Measurements from ENCODE around the gene EFCAB5.
"Not testable (repeated sequence)": the region's sequence is repeated elsewhere in the genome, so short reads cannot be mapped to it uniquely, and the experiment has no call there.

The EFCAB5 gene

GRCh38 chr17:30095507-30096244 lies 154.2 kb downstream of the EFCAB5 start:
- no peak for DNase-seq (ENCODE audit: low read depth in 3 of 3)

- DNase-seq (ENCODE audit: low read depth in 3 of 3) = no peak
Measured at GRCh38 chr17:30101686-30102390, 160.4 kb downstream of the EFCAB5 start.

GRCh38 chr17:30103921-30104320 lies 162.5 kb downstream of the EFCAB5 start:
- no peak for DNase-seq (ENCODE audit: low read depth in 3 of 3)

- peak; percentile 45 to 73 (median 65) for DNase-seq (ENCODE audit: low read depth in 3 of 3)
Measured at GRCh38 chr17:30104575-30105339, 163.3 kb downstream of the EFCAB5 start.

- DNase-seq (ENCODE audit: low read depth in 3 of 3) = no peak
Measured at GRCh38 chr17:30112794-30113193, 171.4 kb downstream of the EFCAB5 start.

GRCh38 chr17:30113213-30113612 lies 171.8 kb downstream of the EFCAB5 start:
- no peak for DNase-seq (ENCODE audit: low read depth in 3 of 3)

- DNase-seq (ENCODE audit: low read depth in 3 of 3) = no peak
Measured at GRCh38 chr17:30116345-30116660, 174.9 kb downstream of the EFCAB5 start.

GRCh38 chr17:30116661-30117551 lies 175.5 kb downstream of the EFCAB5 start, which contains the start of gene NSRP1:
TSS of gene NSRP1 (plus strand) at chr17:30116816. CDS start at chr17:30116844, 28 bp downstream.
- peak; percentile 86 to 96 (median 89) for DNase-seq (ENCODE audit: low read depth in 3 of 3)

GRCh38 chr17:30117675-30118081 lies 176.2 kb downstream of the EFCAB5 start:
- DNase-seq (ENCODE audit: low read depth in 3 of 3) = no peak

GRCh38 chr17:30118635-30119034 lies 177.2 kb downstream of the EFCAB5 start:
- not testable (repeated sequence) for DNase-seq (ENCODE audit: low read depth in 3 of 3)

GRCh38 chr17:30124273-30124796 lies 182.9 kb downstream of the EFCAB5 start:
- DNase-seq (ENCODE audit: low read depth in 3 of 3) = no peak

GRCh38 chr17:30130121-30130520 lies 188.7 kb downstream of the EFCAB5 start:
- DNase-seq (ENCODE audit: low read depth in 3 of 3) = no peak

- DNase-seq (ENCODE audit: low read depth in 3 of 3) = no peak
Measured at GRCh38 chr17:30132615-30133014, 191.2 kb downstream of the EFCAB5 start.

- no peak for DNase-seq (ENCODE audit: low read depth in 3 of 3)
Measured at GRCh38 chr17:30133197-30133596, 191.8 kb downstream of the EFCAB5 start.

GRCh38 chr17:30134551-30134950 lies 193.1 kb downstream of the EFCAB5 start:
- DNase-seq (ENCODE audit: low read depth in 3 of 3) = no peak

GRCh38 chr17:30137158-30137557 lies 195.7 kb downstream of the EFCAB5 start:
- no peak for DNase-seq (ENCODE audit: low read depth in 3 of 3)

- DNase-seq (ENCODE audit: low read depth in 3 of 3) = peak in 1 of 3 experiments; percentile 17
Measured at GRCh38 chr17:30147860-30148259, 206.4 kb downstream of the EFCAB5 start.

- DNase-seq (ENCODE audit: low read depth in 3 of 3) = no peak
Measured at GRCh38 chr17:30148376-30148775, 206.9 kb downstream of the EFCAB5 start.

- no peak for DNase-seq (ENCODE audit: low read depth in 3 of 3)
Measured at GRCh38 chr17:30151471-30151870, 210.0 kb downstream of the EFCAB5 start.

GRCh38 chr17:30153463-30153862 lies 212.0 kb downstream of the EFCAB5 start:
- DNase-seq (ENCODE audit: low read depth in 3 of 3) = no peak

- no peak for DNase-seq (ENCODE audit: low read depth in 3 of 3)
Measured at GRCh38 chr17:30155389-30155788, 214.0 kb downstream of the EFCAB5 start.

Data from stimulated activated CD4-positive, alpha-beta T cell treated with anti-CD3 and anti-CD28 coated beads, TNF-alpha, amount 100 ng/mL, for 24 hours (primary cell).